Immature natural killer cell (primary cell): Measurements from ENCODE around the gene ASB13. TPM values are rescaled to one million over a fixed set of nuclear protein-coding genes. Genes with fewer than 3 reads are reported as not detected.

Experiments
- DNase-seq, 3 donors: peaks; one replicate each; pipeline ENCODE4 v3.0.0; 2022; ENCODE audit warnings: mixed read lengths in 1 of 3
- H3K27ac Mint-ChIP-seq, 6 donors: one replicate each; pipeline ENCODE4 v1.8.0; 2020; ENCODE audit warnings: mixed read lengths in 6 of 6, mild to moderate bottlenecking in 5 of 6, inconsistent platforms in 4 of 6, moderate library complexity in 3 of 6
- H3K27me3 Mint-ChIP-seq, 3 donors: one replicate each; pipeline ENCODE4 v1.8.0; 2020 to 2021; ENCODE audit warnings: low read depth in 3 of 3, mild to moderate bottlenecking in 3 of 3, mixed read lengths in 3 of 3, moderate library complexity in 3 of 3, inconsistent platforms in 1 of 3
- H3K36me3 Mint-ChIP-seq, 3 donors: one replicate each; pipeline ENCODE4 v1.8.0; 2020; ENCODE audit warnings: mixed read lengths in 3 of 3, inconsistent platforms in 2 of 3, mild to moderate bottlenecking in 2 of 3
- H3K4me1 Mint-ChIP-seq, 2 donors: one replicate each; pipeline ENCODE4 v1.8.0; 2020; ENCODE audit warnings: inconsistent platforms in 2 of 2, mild to moderate bottlenecking in 2 of 2, mixed read lengths in 2 of 2, moderate library complexity in 1 of 2
- H3K4me3 Mint-ChIP-seq, 5 donors: one replicate each; pipeline ENCODE4 v1.8.0; 2020; ENCODE audit warnings: mild to moderate bottlenecking in 5 of 5, mixed read lengths in 5 of 5, inconsistent platforms in 3 of 5, moderate library complexity in 3 of 5
- H3K9me3 Mint-ChIP-seq, 6 donors: one replicate each; pipeline ENCODE4 v1.8.0; 2020; ENCODE audit warnings: mild to moderate bottlenecking in 6 of 6, mixed read lengths in 6 of 6, inconsistent platforms in 4 of 6, moderate library complexity in 3 of 6
- polyA plus RNA-seq, 3 donors: library from polyadenylated mRNA; unstranded; fragments of 300-500 nt; fragmentation: Illumina TruSeq; gene quantifications; one replicate each; pipeline ENCODE4 v1.2.3, GENCODE V29; 2021

Gene ASB13
- polyA plus RNA-seq, 3 donors from 2014 or later: 2.8 to 4.1 TPM; not detected in 1

DNA sequence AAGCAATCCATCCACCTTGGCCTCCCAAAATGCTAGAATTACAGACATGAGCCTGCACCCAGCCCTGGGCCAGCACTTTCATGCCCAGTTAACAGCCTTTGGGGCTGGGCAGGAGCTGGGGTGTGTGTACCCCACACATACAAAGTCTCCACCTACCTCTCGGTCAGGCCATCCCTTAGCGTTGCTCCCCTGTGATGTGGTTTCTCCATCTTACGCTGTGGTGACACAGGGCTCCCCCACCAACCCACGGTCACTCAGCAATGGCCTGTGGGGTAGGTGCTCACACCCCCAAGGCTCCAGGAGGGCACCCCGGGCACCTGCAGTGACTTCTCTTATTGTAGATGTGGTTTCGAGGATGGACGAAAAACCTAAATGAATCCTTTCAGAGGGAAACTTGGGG, 58.8 kb downstream of the ASB13 start:
- DNase-seq: no peak
- Mint-ChIP-seq H3K4me1 (no peaks in the 10 kb centered on the region), H3K9me3 (peaks cover 0 to 3% (median 0%) of the 10 kb centered on the region in 6 donors), H3K4me3 (no peak overlapping the region), H3K27me3 (peaks cover 1 to 12% (median 9%) of the 10 kb centered on the region in 3 donors), H3K27ac (no peak overlapping the region), H3K36me3 (no peaks in the 10 kb centered on the region)

DNA sequence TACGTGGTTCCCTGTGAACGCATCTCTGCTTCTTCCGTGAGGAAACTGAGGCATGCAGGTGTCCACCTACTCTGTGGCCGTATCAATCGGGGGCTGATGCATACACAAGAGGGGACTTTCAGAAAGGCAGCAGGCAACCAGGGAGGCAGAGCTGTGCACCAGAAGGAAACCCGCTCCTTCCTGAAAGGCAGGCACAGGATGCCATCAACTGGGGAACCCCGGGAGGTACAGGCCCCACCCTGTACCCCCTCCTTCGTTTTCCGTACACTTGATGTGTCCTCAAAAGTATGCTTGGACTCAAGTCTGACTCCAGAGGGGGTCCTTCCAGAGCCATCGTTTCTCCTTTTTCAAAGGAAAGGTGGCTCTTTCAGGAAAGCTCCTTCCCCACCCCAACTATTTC, 59.5 kb downstream of the ASB13 start:
- peaks cover 0 to 3% (median 0%) of the 10 kb centered on the region in 6 donors for H3K9me3 Mint-ChIP-seq
- peaks cover 0 to under 1% of the 10 kb centered on the region in 2 donors for H3K4me1 Mint-ChIP-seq
- DNase-seq: no peak
- no peaks in the 10 kb centered on the region for H3K36me3 Mint-ChIP-seq
- H3K27ac Mint-ChIP-seq: no peak overlapping the region
- no peak overlapping the region for H3K4me3 Mint-ChIP-seq
- peaks cover 1 to 12% (median 9%) of the 10 kb centered on the region in 3 donors for H3K27me3 Mint-ChIP-seq

GRCh38 chr10:5606321-5606720, 60.1 kb downstream of the ASB13 start:
- H3K4me3 Mint-ChIP-seq: no peak overlapping the region
- no peak for DNase-seq
- H3K36me3 Mint-ChIP-seq: no peaks in the 10 kb centered on the region
- no peak overlapping the region for H3K27ac Mint-ChIP-seq
- peaks cover 0 to 3% (median 0%) of the 10 kb centered on the region in 6 donors for H3K9me3 Mint-ChIP-seq
- peaks cover 1 to 12% (median 9%) of the 10 kb centered on the region in 3 donors for H3K27me3 Mint-ChIP-seq
- peaks cover 0 to 2% of the 10 kb centered on the region in 2 donors for H3K4me1 Mint-ChIP-seq

DNA sequence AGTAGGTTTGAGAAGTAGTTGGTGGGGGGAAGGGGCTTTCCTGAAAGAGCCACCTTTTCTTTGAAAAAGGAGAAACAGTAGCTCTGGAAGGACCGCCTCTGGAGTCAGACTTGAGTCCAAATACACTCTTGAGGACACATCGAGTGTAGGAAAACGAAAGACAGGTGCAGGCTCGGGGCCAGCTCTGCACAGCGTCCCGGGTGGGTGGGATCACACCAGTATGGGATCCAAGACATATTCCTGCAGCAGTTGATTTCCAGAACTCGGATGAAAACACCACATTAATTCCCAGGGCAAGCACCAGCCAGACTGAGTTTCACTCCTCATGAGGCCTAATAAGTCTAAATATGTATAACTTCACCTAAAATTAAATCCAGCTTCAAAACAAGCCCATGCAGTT, 61.4 kb downstream of the ASB13 start:
- Mint-ChIP-seq H3K4me1 (peaks cover 0 to 2% of the 10 kb centered on the region in 2 donors), H3K36me3 (no peaks in the 10 kb centered on the region), H3K27ac (no peak overlapping the region), H3K27me3 (peaks cover 0 to 10% (median 3%) of the 10 kb centered on the region in 3 donors), H3K9me3 (peaks cover 0 to 3% (median 0%) of the 10 kb centered on the region in 6 donors), H3K4me3 (no peak overlapping the region)
- no peak for DNase-seq

GRCh38 chr10:5604236-5604925, 62.0 kb downstream of the ASB13 start:
- DNase-seq: no peak
- Mint-ChIP-seq H3K36me3 (no peaks in the 10 kb centered on the region), H3K4me3 (no peak overlapping the region), H3K4me1 (peaks cover 0 to 2% of the 10 kb centered on the region in 2 donors), H3K9me3 (peaks cover 0 to 3% (median 0%) of the 10 kb centered on the region in 6 donors), H3K27ac (no peak overlapping the region), H3K27me3 (peaks cover 0 to 10% (median 3%) of the 10 kb centered on the region in 3 donors)

GRCh38 chr10:5603848-5604170, 62.6 kb downstream of the ASB13 start:
- peaks cover 0 to 12% (median 3%) of the 10 kb centered on the region in 3 donors for H3K27me3 Mint-ChIP-seq
- peaks cover 0 to 2% of the 10 kb centered on the region in 2 donors for H3K4me1 Mint-ChIP-seq
- H3K36me3 Mint-ChIP-seq: no peaks in the 10 kb centered on the region
- no peak overlapping the region for H3K27ac Mint-ChIP-seq
- H3K9me3 Mint-ChIP-seq: peaks cover 0 to 3% (median 0%) of the 10 kb centered on the region in 6 donors
- no peak overlapping the region for H3K4me3 Mint-ChIP-seq
- no peak for DNase-seq

GRCh38 chr10:5603091-5603847, 63.1 kb downstream of the ASB13 start:
- H3K4me1 Mint-ChIP-seq: peaks cover 0 to 2% of the 10 kb centered on the region in 2 donors
- no peak for DNase-seq
- H3K9me3 Mint-ChIP-seq: peaks cover 0 to 3% (median 0%) of the 10 kb centered on the region in 6 donors
- no peak overlapping the region for H3K4me3 Mint-ChIP-seq
- H3K27me3 Mint-ChIP-seq: peaks cover 1 to 13% (median 2%) of the 10 kb centered on the region in 3 donors
- H3K27ac Mint-ChIP-seq: peak overlapping the region in 1 of 6 donors; percentile 53
- no peaks in the 10 kb centered on the region for H3K36me3 Mint-ChIP-seq

DNA sequence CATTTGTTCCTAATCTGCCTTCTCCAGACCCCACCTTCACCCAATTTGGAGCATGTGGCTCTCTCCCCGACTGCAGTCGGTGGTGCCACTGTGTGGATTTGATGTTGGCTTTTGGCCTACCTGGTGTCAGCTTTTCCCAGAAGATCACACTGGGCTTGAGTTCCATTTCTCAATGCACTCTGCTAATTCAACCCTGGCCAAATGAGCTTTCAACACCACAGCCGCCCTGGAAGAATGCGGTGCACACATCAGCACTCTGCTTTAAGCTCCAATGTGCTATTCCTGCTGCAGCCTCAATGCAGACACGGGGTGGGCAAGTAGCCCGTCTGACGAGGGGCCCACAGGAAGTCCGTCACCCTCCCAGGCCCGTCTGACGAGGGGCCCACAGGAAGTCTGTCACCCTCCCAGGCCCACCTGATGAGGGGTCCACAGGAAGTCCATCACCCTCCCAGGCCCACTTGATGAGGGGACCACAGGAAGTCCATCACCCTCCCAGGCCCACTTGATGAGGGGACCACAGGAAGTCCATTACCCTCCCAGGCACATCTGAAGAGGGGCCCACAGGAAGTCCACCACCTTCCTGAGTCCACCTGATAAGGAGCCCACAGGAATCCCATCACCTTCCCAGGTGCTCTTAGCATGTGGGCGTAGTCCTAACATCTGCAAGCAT, 64.4 kb downstream of the ASB13 start:
- H3K27ac Mint-ChIP-seq: peak overlapping the region in 1 of 6 donors; percentile 28
- peaks cover 0 to 3% (median 0%) of the 10 kb centered on the region in 6 donors for H3K9me3 Mint-ChIP-seq
- peaks cover 0 to 2% of the 10 kb centered on the region in 2 donors for H3K4me1 Mint-ChIP-seq
- DNase-seq: no peak
- no peak overlapping the region for H3K4me3 Mint-ChIP-seq
- peaks cover 1 to 9% (median 2%) of the 10 kb centered on the region in 3 donors for H3K27me3 Mint-ChIP-seq
- no peaks in the 10 kb centered on the region for H3K36me3 Mint-ChIP-seq

DNA sequence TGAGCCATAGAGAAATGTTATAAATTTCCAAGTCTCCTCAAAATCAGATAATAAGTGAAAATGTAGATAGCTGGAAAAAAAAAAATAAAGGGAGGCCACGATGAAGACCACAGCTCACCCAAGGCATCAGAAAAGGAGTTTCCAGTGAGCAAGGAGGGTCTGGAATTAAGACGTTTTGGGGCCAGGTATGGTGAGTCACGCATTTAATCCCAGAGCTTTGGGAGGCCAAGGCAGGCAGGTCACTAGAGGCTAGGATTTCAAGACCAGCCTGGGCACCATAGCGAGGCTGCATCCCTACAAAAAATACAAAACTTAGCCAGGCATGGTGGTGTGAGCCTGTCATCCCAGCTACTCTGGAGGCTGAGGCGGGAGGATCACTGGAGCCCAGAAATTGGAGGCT, 65.5 kb downstream of the ASB13 start:
- H3K4me3 Mint-ChIP-seq: no peak overlapping the region
- H3K27ac Mint-ChIP-seq: no peak overlapping the region
- peaks cover 0 to 2% of the 10 kb centered on the region in 2 donors for H3K4me1 Mint-ChIP-seq
- no peak for DNase-seq
- H3K36me3 Mint-ChIP-seq: no peaks in the 10 kb centered on the region
- H3K27me3 Mint-ChIP-seq: peaks cover 1 to 9% (median 5%) of the 10 kb centered on the region in 3 donors
- peaks cover 0 to 3% (median 0%) of the 10 kb centered on the region in 6 donors for H3K9me3 Mint-ChIP-seq

DNA sequence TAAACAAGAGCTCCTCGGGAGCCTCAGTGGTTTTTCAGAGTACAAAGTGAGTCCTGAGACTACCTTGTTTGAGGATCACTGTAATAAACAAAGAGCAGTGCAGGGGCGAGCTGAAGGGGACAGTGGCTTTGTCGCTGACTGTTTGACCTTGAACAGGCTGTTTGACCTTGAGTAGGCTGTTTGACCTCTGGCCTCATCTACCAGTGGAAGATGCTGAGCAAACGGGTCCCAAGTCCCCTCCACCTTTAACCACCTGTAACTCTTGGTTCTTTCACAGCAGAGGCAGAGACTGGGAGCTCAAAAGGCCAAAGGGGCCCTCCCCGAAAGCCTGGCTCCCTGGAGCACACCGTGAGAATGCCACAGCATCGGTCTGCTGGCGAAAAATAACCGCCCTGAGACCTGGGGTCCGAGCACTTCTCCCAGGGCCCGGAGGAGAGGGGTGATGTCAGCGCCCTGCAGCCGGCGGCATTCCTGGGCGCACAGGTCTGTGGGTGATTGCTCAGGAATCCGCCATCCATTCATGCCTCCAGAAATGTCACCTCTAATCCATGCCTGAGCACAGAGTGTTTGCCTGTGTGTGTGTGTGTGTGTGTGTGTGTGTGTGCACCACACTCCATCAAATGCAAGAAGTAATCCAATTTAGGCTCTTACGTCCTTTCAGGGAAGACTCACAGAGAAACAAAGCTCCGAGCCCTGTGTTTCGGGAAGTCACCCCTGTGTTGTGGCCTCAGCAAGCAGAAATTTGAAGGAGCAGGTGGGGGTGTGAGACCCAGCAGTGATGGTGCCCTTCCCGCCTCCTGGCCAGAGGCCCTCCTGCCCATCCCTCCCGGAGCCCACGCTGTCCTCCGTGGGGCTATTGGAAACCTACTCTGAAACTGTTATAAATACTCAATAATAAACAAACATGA, 66.5 kb downstream of the ASB13 start:
- Mint-ChIP-seq H3K4me1 (peaks cover 0 to 2% of the 10 kb centered on the region in 2 donors), H3K27me3 (peaks cover 2 to 5% (median 4%) of the 10 kb centered on the region in 3 donors), H3K27ac (no peak overlapping the region), H3K36me3 (no peaks in the 10 kb centered on the region), H3K4me3 (no peak overlapping the region), H3K9me3 (peaks cover 0 to 3% (median 0%) of the 10 kb centered on the region in 6 donors)
- DNase-seq: no peak

DNA sequence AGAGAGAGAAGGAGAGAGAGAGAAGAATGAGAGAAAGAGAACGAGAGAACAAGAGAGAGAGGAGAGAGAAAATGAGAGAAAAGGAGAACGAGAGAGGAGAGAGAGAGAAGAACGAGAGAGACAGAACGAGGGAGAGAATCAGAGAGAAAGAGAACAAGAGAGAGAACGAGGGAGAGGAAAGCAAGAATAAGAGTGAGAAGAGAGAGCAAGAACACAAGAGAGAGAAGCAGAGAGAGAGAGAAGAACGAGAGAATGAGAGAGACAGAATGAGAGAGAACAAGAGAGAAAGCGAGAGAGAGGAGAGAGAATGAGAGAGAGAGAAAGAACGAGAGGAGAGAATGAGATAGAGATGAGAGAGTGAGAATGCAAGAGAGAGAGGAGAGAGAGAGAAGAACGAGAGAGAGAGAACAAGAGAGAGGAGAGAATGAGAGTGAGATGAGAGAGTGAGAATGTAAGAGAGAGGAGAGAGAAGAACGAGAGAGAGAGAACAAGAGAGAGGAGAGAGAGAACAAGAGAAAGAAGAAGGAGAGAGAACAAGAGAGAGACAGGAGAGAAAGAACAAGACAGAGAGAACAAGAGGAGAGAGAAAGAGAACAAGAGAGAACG, 68.2 kb downstream of the ASB13 start:
- Mint-ChIP-seq H3K4me1 (peaks cover 0 to 2% of the 10 kb centered on the region in 2 donors), H3K9me3 (peaks cover 0 to under 1% (median 0%) of the 10 kb centered on the region in 6 donors), H3K4me3 (no peak overlapping the region), H3K36me3 (no peaks in the 10 kb centered on the region), H3K27ac (no peak overlapping the region), H3K27me3 (peaks cover 3 to 13% (median 4%) of the 10 kb centered on the region in 3 donors)
- DNase-seq: no peak

DNA sequence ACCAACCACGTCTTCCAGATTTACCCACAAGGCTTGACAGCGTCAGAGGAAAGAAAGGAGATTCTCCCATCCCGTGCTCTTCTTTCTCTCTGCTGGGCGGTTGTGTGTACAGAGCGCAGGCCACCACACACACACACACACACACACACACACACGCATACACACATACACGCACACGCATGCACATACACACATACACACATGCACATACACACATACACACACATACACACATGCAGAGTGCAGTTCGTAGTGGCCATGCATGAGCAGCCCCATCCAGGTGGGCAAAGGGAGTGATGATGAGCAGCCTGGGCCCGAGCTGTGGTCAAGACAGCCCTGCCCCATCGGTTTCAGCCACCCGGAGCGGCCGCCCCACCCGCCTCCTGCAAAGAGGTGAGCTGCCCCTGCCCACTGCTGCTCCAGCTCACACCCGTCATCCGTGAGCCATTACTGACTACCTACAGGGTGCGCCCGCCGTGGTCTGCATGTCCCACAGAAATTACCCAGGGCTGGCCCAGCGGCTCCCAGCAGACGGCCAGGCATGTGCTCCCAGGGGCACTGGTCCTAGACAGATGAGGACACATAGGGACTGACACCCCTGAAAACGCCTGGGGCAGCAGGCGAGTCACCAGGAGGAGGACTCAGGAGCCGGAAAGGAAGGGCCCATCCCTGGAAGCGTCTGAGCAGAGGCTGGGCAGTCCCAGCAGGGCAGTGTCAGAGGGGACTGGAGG, 69.6 kb downstream of the ASB13 start:
- H3K4me3 Mint-ChIP-seq: no peak overlapping the region
- H3K27me3 Mint-ChIP-seq: peaks cover 3 to 16% (median 4%) of the 10 kb centered on the region in 3 donors
- no peak overlapping the region for H3K27ac Mint-ChIP-seq
- H3K36me3 Mint-ChIP-seq: no peaks in the 10 kb centered on the region
- H3K4me1 Mint-ChIP-seq: peaks cover 0 to 1% of the 10 kb centered on the region in 2 donors
- H3K9me3 Mint-ChIP-seq: no peaks in the 10 kb centered on the region
- DNase-seq: no peak
